GM19372 (cell line): ENCODE measurements around the gene ULBP1.
"Not testable (repeated sequence)": the region's sequence is repeated elsewhere in the genome, so short reads cannot be mapped to it uniquely, and the experiment has no call there.

ENCODE experiments used
- ATAC-seq: cut with Tn5 transposase; IDR thresholded peaks from one replicate; pipeline ENCODE4 v1.9.1; 2021; ENCODE audit warnings: mild to moderate bottlenecking, low read depth, moderate library complexity; ENCODE audit not compliant: unreplicated experiment

Gene ULBP1

DNA sequence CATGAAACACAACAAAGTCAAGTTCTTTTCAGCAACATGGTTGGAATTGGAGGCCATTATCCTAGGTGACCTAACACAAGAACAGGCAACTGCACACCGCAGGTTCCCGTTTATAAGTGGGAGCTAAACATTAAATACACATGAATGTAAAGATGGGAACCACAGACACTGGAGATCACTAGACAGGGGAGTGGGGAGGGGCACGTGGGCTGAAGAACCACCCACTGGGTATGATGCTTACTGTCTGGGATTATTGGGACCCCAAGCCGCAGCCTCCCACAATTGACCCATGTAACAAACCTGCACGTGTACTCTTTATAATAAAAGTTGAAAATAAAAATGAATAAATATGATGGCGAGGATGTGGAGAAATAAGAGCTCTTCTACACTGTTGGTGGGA, 32.2 kb upstream of the ULBP1 start:
- ATAC-seq: no peak

DNA sequence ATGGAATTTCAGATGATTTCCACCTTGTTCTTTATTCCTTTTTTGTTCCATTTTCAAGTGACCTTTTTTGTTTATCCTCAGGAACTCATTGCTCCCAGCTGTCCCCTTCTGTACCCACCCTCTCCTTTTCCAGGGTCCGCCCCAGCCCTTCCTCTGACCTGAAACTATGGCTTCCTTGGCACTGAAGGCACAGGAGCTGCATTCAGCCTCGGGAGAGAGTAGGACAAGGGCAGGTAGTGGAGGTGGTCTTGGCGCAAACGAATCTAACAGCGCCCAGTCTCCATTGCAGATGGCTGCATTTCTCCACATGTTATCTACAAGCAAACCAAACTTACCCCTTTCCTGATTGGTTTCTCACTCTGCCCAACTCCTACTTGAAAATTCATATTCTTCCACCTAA, 30.7 kb upstream of the ULBP1 start:
- no peak for ATAC-seq

- ATAC-seq: no peak
Observed at GRCh38 chr6:149933461-149933860, 30.3 kb upstream of the ULBP1 start.

GRCh38 chr6:149934249-149935156, 29.2 kb upstream of the ULBP1 start:
- ATAC-seq: no peak

- no peak for ATAC-seq
Observed at GRCh38 chr6:149935246-149935645, 28.5 kb upstream of the ULBP1 start.

GRCh38 chr6:149935668-149936067, 28.1 kb upstream of the ULBP1 start:
- no peak for ATAC-seq

DNA sequence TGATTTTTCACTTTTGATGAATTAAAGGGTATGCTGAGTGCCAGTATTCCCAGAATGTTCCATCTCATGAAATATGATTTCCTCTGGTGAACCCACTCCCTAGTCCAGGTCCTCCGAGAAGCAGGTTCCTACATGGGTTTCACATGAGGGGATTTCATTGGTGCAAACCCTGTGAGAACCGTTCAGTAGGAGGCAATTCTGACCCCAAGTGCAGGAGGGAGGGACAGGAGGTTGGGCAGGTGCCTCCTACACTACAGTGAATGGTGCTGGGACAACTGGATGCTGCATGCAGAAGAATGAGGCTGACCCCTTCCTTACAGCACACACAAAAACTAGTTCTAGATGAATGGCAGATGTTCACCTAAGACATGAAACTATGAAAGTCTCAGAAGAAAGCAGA, 27.0 kb upstream of the ULBP1 start:
- ATAC-seq: no peak

DNA sequence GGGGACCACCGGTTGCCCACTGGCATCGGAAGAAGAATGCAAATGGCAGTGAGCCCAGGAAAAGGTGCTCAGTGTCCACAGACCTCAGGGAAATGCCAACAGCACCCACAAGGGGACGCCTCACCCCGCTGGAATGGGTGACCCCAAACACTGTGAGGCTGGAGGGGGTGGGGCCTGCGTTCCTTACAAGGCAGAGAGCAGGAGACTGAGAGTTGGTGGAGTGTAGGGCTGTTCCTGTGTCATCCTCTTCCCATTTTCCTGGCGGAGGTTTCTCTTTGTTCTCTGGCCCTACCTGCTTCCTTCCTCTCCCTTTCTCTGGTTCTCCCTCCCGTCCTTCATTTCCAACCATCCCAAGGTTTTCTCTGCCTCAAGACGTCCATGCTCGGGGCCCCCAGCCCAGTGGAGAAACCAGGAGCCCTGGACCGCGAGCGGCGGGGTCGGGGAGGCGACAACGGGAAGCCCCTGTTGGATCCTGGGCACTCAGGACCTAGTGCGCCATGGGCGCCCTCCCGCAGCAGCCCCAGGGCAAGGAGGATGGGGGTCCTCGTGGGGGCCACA, 25.7 kb upstream of the ULBP1 start:
- ATAC-seq: not testable (repeated sequence)

DNA sequence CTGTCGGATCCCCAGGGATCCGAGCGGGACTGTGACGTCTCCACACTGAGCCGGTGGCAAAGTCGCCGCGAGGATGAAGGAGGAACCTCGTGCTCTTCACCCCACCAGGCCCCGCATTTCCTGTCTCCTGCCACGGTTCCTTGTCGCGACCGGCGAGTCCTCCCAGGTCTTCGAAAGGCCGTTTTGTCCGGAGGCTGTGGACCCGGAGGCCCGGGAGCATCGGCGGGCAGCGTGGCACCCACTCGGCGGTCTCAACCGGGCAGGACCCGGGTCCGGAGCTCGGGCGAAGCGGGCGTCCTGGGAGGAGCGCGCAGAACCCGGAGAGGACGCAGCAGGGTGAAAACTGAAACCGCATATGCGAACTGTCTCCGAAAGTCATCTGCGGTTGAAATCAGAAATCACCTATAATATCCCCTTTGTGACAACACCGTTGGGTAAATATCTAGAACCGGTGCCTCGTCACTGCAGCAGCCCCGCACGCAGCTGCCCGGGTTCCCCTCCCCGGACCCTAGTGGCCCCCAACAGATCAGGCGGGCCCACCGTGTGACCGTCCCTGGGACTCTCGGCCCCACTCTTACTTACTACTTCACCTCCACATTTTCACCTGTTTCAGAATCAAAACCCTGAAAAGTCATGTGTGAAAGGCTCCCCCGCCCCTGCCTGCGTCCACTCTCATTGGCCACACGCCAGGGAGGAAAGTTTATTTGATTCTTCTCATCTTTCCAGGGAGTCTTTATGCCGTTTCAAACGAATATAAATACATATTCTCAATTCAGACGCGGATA, 25.0 kb upstream of the ULBP1 start:
- ATAC-seq: peak; percentile 66

GRCh38 chr6:149939356-149939648, 24.4 kb upstream of the ULBP1 start:
- ATAC-seq: no peak

- ATAC-seq: no peak
Observed at GRCh38 chr6:149939909-149940671, 23.7 kb upstream of the ULBP1 start.

GRCh38 chr6:149940672-149940982, 23.1 kb upstream of the ULBP1 start:
- no peak for ATAC-seq

GRCh38 chr6:149941583-149942460, 21.9 kb upstream of the ULBP1 start, which contains the start of gene ULBP2:
Gene ULBP2, plus strand, starts transcription at chr6:149942014. Its CDS starts 59 bp downstream, at chr6:149942073.
- no peak for ATAC-seq

- no peak for ATAC-seq
Observed at GRCh38 chr6:149942461-149942829, 21.3 kb upstream of the ULBP1 start.

DNA sequence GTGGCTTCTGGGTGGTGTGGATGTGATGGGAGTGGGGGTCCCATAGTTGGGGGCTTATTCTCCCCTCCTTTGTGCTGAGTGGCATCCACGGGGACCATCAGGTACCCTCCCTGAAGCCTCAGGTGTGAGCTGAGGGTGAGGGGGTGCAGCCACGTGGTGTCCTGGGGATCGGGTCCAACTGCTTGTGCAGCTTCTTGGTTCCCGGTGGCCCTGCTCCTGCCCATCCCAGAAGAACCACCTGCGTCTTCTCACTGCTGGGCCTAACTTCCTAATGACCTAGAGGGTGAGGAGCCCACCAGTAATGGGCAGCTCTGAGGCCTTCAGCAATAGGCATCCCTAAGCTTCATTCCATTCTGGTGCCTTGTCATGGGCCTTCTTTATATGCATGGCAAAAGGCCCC, 20.4 kb upstream of the ULBP1 start:
- ATAC-seq: not testable (repeated sequence)

DNA sequence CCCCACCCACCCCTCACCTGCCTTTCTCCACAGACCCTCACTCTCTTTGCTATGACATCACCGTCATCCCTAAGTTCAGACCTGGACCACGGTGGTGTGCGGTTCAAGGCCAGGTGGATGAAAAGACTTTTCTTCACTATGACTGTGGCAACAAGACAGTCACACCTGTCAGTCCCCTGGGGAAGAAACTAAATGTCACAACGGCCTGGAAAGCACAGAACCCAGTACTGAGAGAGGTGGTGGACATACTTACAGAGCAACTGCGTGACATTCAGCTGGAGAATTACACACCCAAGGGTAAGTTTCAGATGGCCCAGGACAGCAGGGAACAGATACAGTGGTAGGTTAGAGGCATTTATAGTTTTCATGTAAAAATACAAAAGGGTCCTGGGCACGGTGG, 18.5 kb upstream of the ULBP1 start:
- ATAC-seq: not testable (repeated sequence)

DNA sequence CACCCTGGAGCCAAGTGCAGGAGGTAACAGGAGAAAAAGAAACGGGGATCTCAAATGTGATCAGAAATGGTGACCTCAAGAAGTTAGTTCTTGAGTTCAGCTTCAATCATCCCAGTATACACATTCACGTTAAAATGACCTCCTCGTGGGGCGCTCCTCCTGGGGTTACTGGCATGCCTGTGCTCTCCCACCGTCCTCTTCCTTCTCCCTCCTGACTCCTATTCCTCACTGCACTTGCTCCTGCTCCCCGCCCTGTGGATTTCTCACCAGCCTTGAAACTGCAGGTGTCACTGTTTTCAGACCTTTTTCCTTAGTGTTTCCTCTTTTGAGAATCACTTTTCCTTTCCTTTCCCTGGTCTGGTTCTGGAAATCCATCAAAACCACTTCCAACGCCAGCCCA, 17.1 kb upstream of the ULBP1 start:
- not testable (repeated sequence) for ATAC-seq

DNA sequence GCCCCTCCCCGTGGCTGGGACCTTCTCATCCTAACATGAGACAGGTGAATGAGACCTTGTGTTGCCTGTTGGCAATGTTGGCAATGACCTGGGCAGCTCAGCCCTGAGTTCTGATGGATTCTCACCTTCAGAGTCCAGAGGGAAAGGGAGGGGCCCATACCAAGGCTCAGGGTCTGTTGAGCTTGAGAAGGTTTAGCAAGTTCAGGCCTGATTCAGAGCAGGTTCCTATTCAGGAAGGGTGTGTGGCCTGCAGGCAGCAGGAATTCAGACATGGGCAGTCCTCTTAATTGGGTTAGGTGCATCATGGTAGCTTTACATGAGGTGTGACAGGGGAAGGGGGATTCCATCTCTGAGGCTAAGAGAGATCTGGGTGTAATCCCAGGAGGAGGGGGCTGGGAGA, 16.2 kb upstream of the ULBP1 start:
- ATAC-seq: not testable (repeated sequence)

DNA sequence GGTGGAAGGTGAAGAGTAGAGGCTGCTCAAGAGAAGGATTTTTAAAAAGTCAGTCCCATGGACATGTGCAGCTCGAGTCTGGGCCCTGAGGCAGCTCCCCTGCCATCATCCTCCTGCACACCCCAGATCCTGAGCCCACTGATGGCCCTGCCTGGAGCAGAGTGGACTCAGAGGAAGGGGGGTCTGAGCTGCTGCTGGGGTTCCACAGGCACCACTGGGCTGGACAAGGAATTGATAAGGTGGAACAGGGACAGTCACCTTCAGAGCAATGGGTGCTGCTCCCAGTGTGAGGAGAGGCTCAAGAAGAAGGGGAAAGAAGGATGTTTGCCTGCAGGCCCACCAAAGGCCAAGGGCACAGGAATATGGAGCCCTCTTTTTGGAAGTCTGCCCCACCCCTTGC, 15.7 kb upstream of the ULBP1 start:
- ATAC-seq: no peak

GRCh38 chr6:149948616-149949015, 15.1 kb upstream of the ULBP1 start:
- no peak for ATAC-seq
